HepG2 (cell line): Measurements from ENCODE around the gene NOCT. TPM values are rescaled to one million over a fixed set of nuclear protein-coding genes. Genes with fewer than 3 reads are reported as not detected.

ENCODE experiments used
- CAMTA2 ChIP-seq: sonication (generic); formaldehyde crosslinking; IDR thresholded peaks from 2 replicates; pipeline ENCODE4 v1.4.0; 2020; ENCODE audit warnings: mild to moderate bottlenecking, missing genetic modification reagents, borderline replicate concordance
- CEBPG ChIP-seq: IDR thresholded peaks from 2 replicates; pipeline ENCODE4 v1.6.1; 2016
- CHCHD3 ChIP-seq: sonication (generic); formaldehyde crosslinking; IDR thresholded peaks from 2 replicates; pipeline ENCODE4 v1.8.0; 2022; ENCODE audit warnings: mild to moderate bottlenecking, missing genetic modification reagents, moderate library complexity
- FOXC1 ChIP-seq: sonication (generic); formaldehyde crosslinking; IDR thresholded peaks from 2 replicates; pipeline ENCODE4 v1.8.0; 2022; ENCODE audit warnings: mild to moderate bottlenecking, missing genetic modification reagents, borderline replicate concordance
- HHEX ChIP-seq: IDR thresholded peaks from 2 replicates; pipeline ENCODE4 v1.6.1; 2016; ENCODE audit warnings: control low read depth
- HMGXB3 ChIP-seq: sonication (generic); formaldehyde crosslinking; IDR thresholded peaks from 2 replicates; pipeline ENCODE4 v1.4.0; 2020; ENCODE audit warnings: missing genetic modification reagents, borderline replicate concordance
- NR2F2 ChIP-seq: IDR thresholded peaks from 2 replicates; pipeline ENCODE4 v1.6.1; 2012; ENCODE audit warnings: low read depth, inconsistent platforms, borderline replicate concordance
- PHB2 ChIP-seq: fragments of 450-650 bp; IDR thresholded peaks from 2 replicates; pipeline ENCODE4 v1.6.1; 2018; ENCODE audit not compliant: partially characterized antibody
- SAP130 ChIP-seq: IDR thresholded peaks from 2 replicates; pipeline ENCODE4 v1.6.1; 2016; ENCODE audit warnings: low read depth
- SMYD3 ChIP-seq: sonication (generic); formaldehyde crosslinking; IDR thresholded peaks from 2 replicates; pipeline ENCODE4 v1.8.1; 2023; ENCODE audit warnings: mild to moderate bottlenecking, missing genetic modification reagents
- TFAP4 ChIP-seq: sonication (generic); IDR thresholded peaks from 2 replicates; pipeline ENCODE4 v1.6.1; 2016; ENCODE audit warnings: low read depth, borderline replicate concordance
- ZNF142 ChIP-seq: sonication (generic); formaldehyde crosslinking; IDR thresholded peaks from 2 replicates; pipeline ENCODE4 v1.4.0; 2020; ENCODE audit warnings: missing genetic modification reagents
- ZNF329 ChIP-seq: sonication (generic); formaldehyde crosslinking; IDR thresholded peaks from 2 replicates; pipeline ENCODE4 v1.9.0; 2021; ENCODE audit warnings: low read depth, mild to moderate bottlenecking, missing genetic modification reagents
- ZNF446 ChIP-seq: sonication (generic); formaldehyde crosslinking; IDR thresholded peaks from 2 replicates; pipeline ENCODE4 v1.5.0; 2020; ENCODE audit warnings: mild to moderate bottlenecking, missing genetic modification reagents
- ZSCAN29 ChIP-seq: sonication (generic); formaldehyde crosslinking; conservative IDR thresholded peaks from 2 replicates; pipeline ENCODE4 v1.4.0; 2020; ENCODE audit warnings: mild to moderate bottlenecking, missing genetic modification reagents
- polyA plus RNA-seq, 8 experiments: library from polyadenylated mRNA; depleted of rRNA in 3 of 8; stranded (reverse) in 7 of 8; unstranded in 1 of 8; fragments of >200 nt; fragmentation: Illumina TruSeq in 4 of 8; extraction: Trizol in 4 of 8; gene quantifications; 2 replicates each; pipeline versions ENCODE4 v1.2.1 to v1.2.3, GENCODE V29; 2011 to 2016; ENCODE audit warnings: low read depth in 4 of 8, missing spikeins in 1 of 8, mixed read lengths in 1 of 8; ENCODE audit not compliant: insufficient read depth in 1 of 8
- total RNA-seq, 5 experiments: library from RNA; depleted of rRNA; stranded (reverse); fragments of >200 nt; fragmentation: Illumina TruSeq; extraction: Trizol; gene quantifications; 2 replicates each; pipeline ENCODE4 v1.2.3, GENCODE V29; 2016; ENCODE audit warnings: low read depth in 1 of 5
- TF ChIP-seq, protein P1 (sequence below): sonication (generic); formaldehyde crosslinking; IDR thresholded peaks from 2 replicates; pipeline ENCODE4 v1.5.0; 2020; ENCODE audit warnings: missing genetic modification reagents, mild to moderate bottlenecking, borderline replicate concordance
- TF ChIP-seq, protein P2 (sequence below), 2 experiments: fragments of 450-650 bp in 1 of 2; sonication (generic) in 1 of 2; formaldehyde crosslinking; IDR thresholded peaks; 2 replicates each; pipeline versions ENCODE4 v1.5.0 to v1.8.0; 2020 to 2022; ENCODE audit warnings: mild to moderate bottlenecking in 1 of 2, missing genetic modification reagents in 1 of 2

Gene NOCT
- total and polyA plus RNA-seq, 2 of the 13 experiments (the other 11 are each of a cell fraction or from before 2014, with no cell fraction given) = 3.6 to 13.1 TPM

DNA sequence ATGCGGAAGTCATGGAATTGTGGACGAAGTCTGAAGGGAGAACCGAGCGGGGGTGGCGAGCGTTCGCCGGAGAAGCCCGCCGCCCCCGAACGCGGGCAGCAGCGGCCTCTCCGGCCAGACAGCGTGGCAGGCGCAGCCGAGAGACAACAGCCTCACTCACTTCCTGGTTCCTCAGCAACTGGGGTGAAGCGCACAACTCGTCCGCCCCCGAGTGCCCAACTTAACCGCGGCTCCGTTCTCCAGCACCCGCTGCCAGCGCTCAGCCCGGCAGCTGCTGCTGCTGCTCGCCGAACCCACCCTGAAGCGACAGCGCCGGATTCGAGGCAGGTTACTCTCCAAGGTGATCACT lies 68.0 kb downstream of the NOCT start (continued):
- TF ChIP-seq, protein P1, sequence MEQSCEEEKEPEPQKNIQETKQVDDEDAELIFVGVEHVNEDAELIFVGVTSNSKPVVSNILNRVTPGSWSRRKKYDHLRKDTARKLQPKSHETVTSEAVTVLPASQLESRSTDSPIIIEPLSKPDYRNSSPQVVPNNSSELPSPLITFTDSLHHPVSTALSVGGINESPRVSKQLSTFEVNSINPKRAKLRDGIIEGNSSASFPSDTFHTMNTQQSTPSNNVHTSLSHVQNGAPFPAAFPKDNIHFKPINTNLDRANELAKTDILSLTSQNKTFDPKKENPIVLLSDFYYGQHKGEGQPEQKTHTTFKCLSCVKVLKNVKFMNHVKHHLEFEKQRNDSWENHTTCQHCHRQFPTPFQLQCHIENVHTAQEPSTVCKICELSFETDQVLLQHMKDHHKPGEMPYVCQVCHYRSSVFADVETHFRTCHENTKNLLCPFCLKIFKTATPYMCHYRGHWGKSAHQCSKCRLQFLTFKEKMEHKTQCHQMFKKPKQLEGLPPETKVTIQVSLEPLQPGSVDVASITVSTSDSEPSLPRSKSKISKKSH (CRISPR knock-in tag) = peak; percentile 16; the same call in 1 of the 2 replicates
- TF ChIP-seq SAP130 (CRISPR knock-in tag) (0 out of 2 replicates have a peak, but pooled peaks have one; percentile 10), ZSCAN29 (CRISPR knock-in tag) (peak; percentile 63; the same call in 1 of the 2 replicates), FOXC1 (CRISPR knock-in tag) (peak; percentile 55; the same call in 1 of the 2 replicates), ZNF142 (peak; percentile 42; the same call in 1 of the 2 replicates), TFAP4 (no peak), NR2F2 (no peak), CAMTA2 (no peak), HHEX (CRISPR knock-in tag) (no peak), PHB2 (no peak), HMGXB3 (CRISPR knock-in tag) (no peak), CHCHD3 (CRISPR knock-in tag) (no peak), SMYD3 (CRISPR knock-in tag) (no peak), CEBPG (CRISPR knock-in tag) (no peak), ZNF329 (CRISPR knock-in tag) (no peak), ZNF446 (CRISPR knock-in tag) (0 out of 2 replicates have a peak, but pooled peaks have one; percentile 14)
- TF ChIP-seq, protein P2, sequence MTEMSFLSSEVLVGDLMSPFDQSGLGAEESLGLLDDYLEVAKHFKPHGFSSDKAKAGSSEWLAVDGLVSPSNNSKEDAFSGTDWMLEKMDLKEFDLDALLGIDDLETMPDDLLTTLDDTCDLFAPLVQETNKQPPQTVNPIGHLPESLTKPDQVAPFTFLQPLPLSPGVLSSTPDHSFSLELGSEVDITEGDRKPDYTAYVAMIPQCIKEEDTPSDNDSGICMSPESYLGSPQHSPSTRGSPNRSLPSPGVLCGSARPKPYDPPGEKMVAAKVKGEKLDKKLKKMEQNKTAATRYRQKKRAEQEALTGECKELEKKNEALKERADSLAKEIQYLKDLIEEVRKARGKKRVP (CRISPR knock-in tag; IDR thresholded peaks at IDR 0.05) = no peak
